ENCODE measurements around the gene ZNF263.

ZNF263 gene

DNA sequence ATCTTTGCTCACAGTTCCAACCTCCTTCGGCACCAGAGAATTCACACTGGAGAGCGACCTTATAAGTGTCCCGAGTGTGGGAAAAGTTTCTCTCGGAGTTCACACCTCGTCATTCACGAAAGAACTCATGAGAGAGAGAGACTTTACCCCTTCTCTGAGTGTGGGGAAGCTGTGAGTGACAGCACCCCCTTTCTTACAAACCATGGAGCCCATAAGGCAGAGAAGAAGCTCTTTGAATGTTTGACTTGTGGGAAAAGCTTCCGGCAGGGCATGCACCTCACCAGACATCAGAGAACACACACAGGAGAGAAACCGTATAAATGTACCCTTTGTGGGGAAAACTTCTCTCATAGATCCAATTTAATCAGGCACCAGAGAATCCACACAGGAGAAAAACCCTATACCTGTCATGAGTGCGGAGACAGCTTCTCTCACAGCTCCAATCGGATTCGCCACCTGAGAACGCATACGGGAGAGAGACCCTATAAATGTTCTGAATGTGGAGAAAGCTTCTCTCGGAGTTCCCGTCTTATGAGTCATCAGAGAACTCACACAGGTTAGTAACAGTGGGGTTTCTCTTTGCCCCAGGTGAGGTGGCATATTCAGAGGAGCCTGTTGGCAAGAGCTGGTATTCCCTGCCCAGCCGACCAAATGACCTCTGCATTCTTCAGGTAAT, 6.8 kb downstream of the ZNF263 start:
- Histone ChIP-seq H3K9ac (ENCODE audit: low read depth, low read length, poor library complexity) (no peak overlapping the region), H3K4ac (ENCODE audit: low read length) (no peak overlapping the region), H2AFZ (ENCODE audit: low read length) (no peak overlapping the region), H2BK15ac (ENCODE audit: low read length) (no peak overlapping the region), H4K91ac (ENCODE audit: low read depth, low read length, poor library complexity) (no peak overlapping the region), H3K27ac (replicated peaks; ENCODE audit: low read length) (no peak overlapping the region), H3K36me3 (replicated peaks in 1 of 2; ENCODE audit: control insufficient read depth in 2 of 2, insufficient read depth in 2 of 2, low read length in 2 of 2) (peaks cover 56 to 92% of the 10 kb centered on the region in 2 donors), H3K4me2 (ENCODE audit: insufficient read depth, low read length, poor library complexity, severe bottlenecking) (no peak overlapping the region), H3K23ac (ENCODE audit: low read depth, low read length, poor library complexity) (no peak overlapping the region), H3K4me1 (ENCODE audit: control insufficient read depth in 2 of 2, insufficient read depth in 1 of 2, low read depth in 1 of 2, low read length in 2 of 2) (no peaks in the 10 kb centered on the region), H3K4me3 (ENCODE audit: low read length in 2 of 2) (no peak overlapping the region), H3K9me3 (replicated peaks in 1 of 2; ENCODE audit: control insufficient read depth in 2 of 2, insufficient read depth in 1 of 2, low read depth in 1 of 2, low read length in 2 of 2) (peaks cover 63 to 83% of the 10 kb centered on the region in 2 donors), H2BK120ac (ENCODE audit: low read depth, low read length) (no peak overlapping the region), H4K8ac (ENCODE audit: low read depth, low read length) (no peak overlapping the region), H2BK12ac (ENCODE audit: low read length) (no peak overlapping the region), H2AK5ac (ENCODE audit: low read depth, low read length) (no peak overlapping the region), H2BK5ac (ENCODE audit: low read length) (no peak overlapping the region), H3K18ac (ENCODE audit: low read length) (no peak overlapping the region), H3K14ac (ENCODE audit: low read length) (no peak overlapping the region), H3K27me3 (ENCODE audit: control insufficient read depth in 3 of 3, insufficient read depth in 3 of 3, low read depth in 1 of 3, low read length in 3 of 3) (no peaks in the 10 kb centered on the region), H3K79me1 (ENCODE audit: low read depth, low read length) (peaks cover 6% of the 10 kb centered on the region)
- no CpG with 5 or more reads among the region's 16 CpGs for WGBS, 2 donors (ENCODE audit: extremely low coverage in 2 of 2, insufficient read length in 2 of 2, insufficient replicate concordance in 1 of 2)
- no peak for DNase-seq (ENCODE audit: low spot score)

DNA sequence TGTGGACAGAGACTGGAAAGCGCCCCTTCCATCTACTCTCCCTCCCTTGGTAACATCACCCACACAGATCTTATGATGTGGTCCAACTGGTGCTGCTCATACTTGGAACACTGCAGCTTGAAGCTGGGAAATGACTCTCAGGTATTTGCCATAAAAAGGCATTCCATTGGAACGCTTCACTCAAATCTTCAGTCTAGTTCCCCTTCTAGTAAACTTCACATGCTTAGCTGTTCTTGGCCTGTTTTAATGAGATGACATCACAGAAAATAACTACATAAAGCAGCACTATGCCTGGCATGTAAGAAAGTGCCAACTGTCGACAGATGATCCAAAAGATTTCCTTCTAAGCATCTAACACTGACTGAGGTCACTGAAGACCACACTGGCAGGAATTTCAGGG, 9.3 kb downstream of the ZNF263 start:
- peaks cover 63 to 74% of the 10 kb centered on the region in 2 donors for H3K9me3 ChIP-seq (replicated peaks in 1 of 2; ENCODE audit: control insufficient read depth in 2 of 2, insufficient read depth in 1 of 2, low read depth in 1 of 2, low read length in 2 of 2)
- no peak overlapping the region for H3K23ac ChIP-seq (ENCODE audit: low read depth, low read length, poor library complexity)
- H3K27me3 ChIP-seq (ENCODE audit: control insufficient read depth in 3 of 3, insufficient read depth in 3 of 3, low read depth in 1 of 3, low read length in 3 of 3) = no peaks in the 10 kb centered on the region
- H3K14ac ChIP-seq (ENCODE audit: low read length) = no peak overlapping the region
- no peak overlapping the region for H4K8ac ChIP-seq (ENCODE audit: low read depth, low read length)
- H2BK120ac ChIP-seq (ENCODE audit: low read depth, low read length) = no peak overlapping the region
- H3K36me3 ChIP-seq (replicated peaks in 1 of 2; ENCODE audit: control insufficient read depth in 2 of 2, insufficient read depth in 2 of 2, low read length in 2 of 2) = peaks cover 46 to 82% of the 10 kb centered on the region in 2 donors
- no peak overlapping the region for H2BK12ac ChIP-seq (ENCODE audit: low read length)
- H2AK5ac ChIP-seq (ENCODE audit: low read depth, low read length) = no peak overlapping the region
- DNase-seq (ENCODE audit: low spot score) = no peak
- H3K4me1 ChIP-seq (ENCODE audit: control insufficient read depth in 2 of 2, insufficient read depth in 1 of 2, low read depth in 1 of 2, low read length in 2 of 2) = no peaks in the 10 kb centered on the region
- H4K91ac ChIP-seq (ENCODE audit: low read depth, low read length, poor library complexity) = no peak overlapping the region
- no peak overlapping the region for H3K4me3 ChIP-seq (ENCODE audit: low read length in 2 of 2)
- no peak overlapping the region for H2BK15ac ChIP-seq (ENCODE audit: low read length)
- no CpG with 5 or more reads among the region's 3 CpGs for WGBS, 2 donors (ENCODE audit: extremely low coverage in 2 of 2, insufficient read length in 2 of 2, insufficient replicate concordance in 1 of 2)
- H3K9ac ChIP-seq (ENCODE audit: low read depth, low read length, poor library complexity) = no peak overlapping the region
- no peak overlapping the region for H3K18ac ChIP-seq (ENCODE audit: low read length)
- no peak overlapping the region for H3K4ac ChIP-seq (ENCODE audit: low read length)
- no peak overlapping the region for H2AFZ ChIP-seq (ENCODE audit: low read length)
- H3K27ac ChIP-seq (replicated peaks; ENCODE audit: low read length) = no peak overlapping the region
- H3K79me1 ChIP-seq (ENCODE audit: low read depth, low read length) = no peaks in the 10 kb centered on the region
- H3K4me2 ChIP-seq (ENCODE audit: insufficient read depth, low read length, poor library complexity, severe bottlenecking) = no peak overlapping the region
- no peak overlapping the region for H2BK5ac ChIP-seq (ENCODE audit: low read length)

DNA sequence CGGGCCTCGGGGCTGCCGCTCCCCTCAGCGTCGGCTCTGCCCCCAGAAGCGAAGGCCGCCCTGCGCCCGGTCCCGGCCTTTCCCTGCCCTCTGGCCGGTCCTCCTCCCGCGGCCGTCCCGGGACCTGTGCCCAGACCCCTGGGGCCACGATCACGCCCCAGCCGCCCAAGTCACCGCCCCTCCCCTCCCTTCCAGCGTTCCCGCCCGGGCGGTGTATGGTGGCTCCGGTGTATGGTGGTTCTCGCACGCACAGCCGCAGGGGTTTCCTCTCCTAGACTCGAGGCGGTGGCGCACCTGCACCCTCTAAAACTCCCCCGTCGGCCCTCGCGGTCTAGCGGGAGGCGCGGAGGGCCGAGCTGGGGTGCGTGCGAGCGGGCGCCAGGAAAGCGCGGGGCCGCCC, 11.9 kb downstream of the ZNF263 start:
- H3K4ac ChIP-seq (ENCODE audit: low read length) = no peak overlapping the region
- no peaks in the 10 kb centered on the region for H3K79me1 ChIP-seq (ENCODE audit: low read depth, low read length)
- no CpG with 5 or more reads among the region's 45 CpGs for WGBS, 2 donors (ENCODE audit: extremely low coverage in 2 of 2, insufficient read length in 2 of 2, insufficient replicate concordance in 1 of 2)
- H3K4me2 ChIP-seq (ENCODE audit: insufficient read depth, low read length, poor library complexity, severe bottlenecking) = no peak overlapping the region
- H3K36me3 ChIP-seq (replicated peaks in 1 of 2; ENCODE audit: control insufficient read depth in 2 of 2, insufficient read depth in 2 of 2, low read length in 2 of 2) = peaks cover 27 to 82% of the 10 kb centered on the region in 2 donors
- no peak overlapping the region for H4K8ac ChIP-seq (ENCODE audit: low read depth, low read length)
- no peak overlapping the region for H3K9ac ChIP-seq (ENCODE audit: low read depth, low read length, poor library complexity)
- no peak overlapping the region for H3K4me3 ChIP-seq (ENCODE audit: low read length in 2 of 2)
- DNase-seq (ENCODE audit: low spot score) = no peak
- no peaks in the 10 kb centered on the region for H3K4me1 ChIP-seq (ENCODE audit: control insufficient read depth in 2 of 2, insufficient read depth in 1 of 2, low read depth in 1 of 2, low read length in 2 of 2)
- no peak overlapping the region for H3K23ac ChIP-seq (ENCODE audit: low read depth, low read length, poor library complexity)
- no peak overlapping the region for H2BK15ac ChIP-seq (ENCODE audit: low read length)
- H2AFZ ChIP-seq (ENCODE audit: low read length) = no peak overlapping the region
- no peak overlapping the region for H2BK5ac ChIP-seq (ENCODE audit: low read length)
- H3K27ac ChIP-seq (replicated peaks; ENCODE audit: low read length) = no peak overlapping the region
- no peak overlapping the region for H3K14ac ChIP-seq (ENCODE audit: low read length)
- no peak overlapping the region for H2BK120ac ChIP-seq (ENCODE audit: low read depth, low read length)
- no peak overlapping the region for H2BK12ac ChIP-seq (ENCODE audit: low read length)
- H2AK5ac ChIP-seq (ENCODE audit: low read depth, low read length) = no peak overlapping the region
- no peak overlapping the region for H3K18ac ChIP-seq (ENCODE audit: low read length)
- no peaks in the 10 kb centered on the region for H3K27me3 ChIP-seq (ENCODE audit: control insufficient read depth in 3 of 3, insufficient read depth in 3 of 3, low read depth in 1 of 3, low read length in 3 of 3)
- H3K9me3 ChIP-seq (replicated peaks in 1 of 2; ENCODE audit: control insufficient read depth in 2 of 2, insufficient read depth in 1 of 2, low read depth in 1 of 2, low read length in 2 of 2) = peaks cover 47 to 72% of the 10 kb centered on the region in 2 donors
- H4K91ac ChIP-seq (ENCODE audit: low read depth, low read length, poor library complexity) = no peak overlapping the region

GRCh38 chr16:3295783-3296182, 12.5 kb downstream of the ZNF263 start:
- no peak overlapping the region for H3K14ac ChIP-seq (ENCODE audit: low read length)
- H2BK12ac ChIP-seq (ENCODE audit: low read length) = no peak overlapping the region
- H2AK5ac ChIP-seq (ENCODE audit: low read depth, low read length) = no peak overlapping the region
- no peak for DNase-seq (ENCODE audit: low spot score)
- no peak overlapping the region for H3K9ac ChIP-seq (ENCODE audit: low read depth, low read length, poor library complexity)
- no peak overlapping the region for H2BK120ac ChIP-seq (ENCODE audit: low read depth, low read length)
- H4K91ac ChIP-seq (ENCODE audit: low read depth, low read length, poor library complexity) = no peak overlapping the region
- H3K23ac ChIP-seq (ENCODE audit: low read depth, low read length, poor library complexity) = no peak overlapping the region
- H3K4me1 ChIP-seq (ENCODE audit: control insufficient read depth in 2 of 2, insufficient read depth in 1 of 2, low read depth in 1 of 2, low read length in 2 of 2) = no peaks in the 10 kb centered on the region
- no peaks in the 10 kb centered on the region for H3K27me3 ChIP-seq (ENCODE audit: control insufficient read depth in 3 of 3, insufficient read depth in 3 of 3, low read depth in 1 of 3, low read length in 3 of 3)
- WGBS, 2 donors (ENCODE audit: extremely low coverage in 2 of 2, insufficient read length in 2 of 2, insufficient replicate concordance in 1 of 2) = no CpG with 5 or more reads among the region's 13 CpGs
- H3K4ac ChIP-seq (ENCODE audit: low read length) = no peak overlapping the region
- H3K36me3 ChIP-seq (replicated peaks in 1 of 2; ENCODE audit: control insufficient read depth in 2 of 2, insufficient read depth in 2 of 2, low read length in 2 of 2) = peaks cover 21 to 82% of the 10 kb centered on the region in 2 donors
- no peak overlapping the region for H3K18ac ChIP-seq (ENCODE audit: low read length)
- H3K27ac ChIP-seq (replicated peaks; ENCODE audit: low read length) = no peak overlapping the region
- H2BK5ac ChIP-seq (ENCODE audit: low read length) = no peak overlapping the region
- H2AFZ ChIP-seq (ENCODE audit: low read length) = no peak overlapping the region
- H3K4me2 ChIP-seq (ENCODE audit: insufficient read depth, low read length, poor library complexity, severe bottlenecking) = no peak overlapping the region
- H3K4me3 ChIP-seq (ENCODE audit: low read length in 2 of 2) = no peak overlapping the region
- H2BK15ac ChIP-seq (ENCODE audit: low read length) = no peak overlapping the region
- H3K9me3 ChIP-seq (replicated peaks in 1 of 2; ENCODE audit: control insufficient read depth in 2 of 2, insufficient read depth in 1 of 2, low read depth in 1 of 2, low read length in 2 of 2) = peaks cover 45 to 72% of the 10 kb centered on the region in 2 donors
- H3K79me1 ChIP-seq (ENCODE audit: low read depth, low read length) = no peaks in the 10 kb centered on the region
- no peak overlapping the region for H4K8ac ChIP-seq (ENCODE audit: low read depth, low read length)
